Adipose tissue (tissue), 3 donors: ENCODE measurements around the gene TCF15. TPM values are rescaled to one million over a fixed set of nuclear protein-coding genes. Genes with fewer than 3 reads are reported as not detected.
"Not testable (repeated sequence)": the region's sequence is repeated elsewhere in the genome, so short reads cannot be mapped to it uniquely, and the experiment has no call there.

Experiments
- H3K27ac ChIP-seq: one replicate; pipeline ENCODE4 v1.5.1; 2013; ENCODE audit warnings: low read depth, low read length
- WGBS, 3 donors: extraction: QIAGEN DNeasy Blood & Tissue Kit; methylation state at CpG; one replicate each; pipeline ENCODE4 v1.1.7; 2013; 5-methylcytosine and 5-hydroxymethylcytosine counted together
- polyA plus RNA-seq, 3 donors: library from polyadenylated mRNA; stranded (reverse); fragments of 200-250 nt; gene quantifications; one replicate each; pipeline ENCODE4 v1.2.3, GENCODE V29; 2013
- donor health status: healthy with polysubstance abuse.
- donor health status: Bipolar disorder and iron deficiency.
- donor health status: healthy.

Gene TCF15
- polyA plus RNA-seq, 3 donors = 0.35 to 8.2 (median 4.5) TPM

DNA sequence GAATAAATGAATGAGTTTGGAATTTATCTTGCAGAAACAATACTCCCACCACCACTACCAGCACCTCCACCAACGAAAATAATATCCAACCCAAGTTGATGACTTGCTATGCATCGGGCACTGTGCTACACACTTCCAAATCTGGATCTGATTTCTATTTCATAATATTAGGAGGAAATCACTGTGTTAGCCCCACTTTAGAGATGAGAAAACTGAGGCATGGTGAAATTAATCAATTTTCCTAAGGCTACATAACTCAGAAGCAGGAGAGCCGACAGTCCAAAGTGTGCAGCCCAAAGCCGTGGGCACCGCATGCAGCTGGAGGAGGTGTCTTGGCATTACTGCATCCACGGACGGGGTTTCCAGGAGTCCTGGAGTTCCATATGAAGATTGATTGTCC lies 17.6 kb downstream of the TCF15 start:
- H3K27ac ChIP-seq = no peak overlapping the region
- 86 to 88% (median 87%) methylated on average over 7 of the region's 7 CpGs for WGBS, 3 donors

DNA sequence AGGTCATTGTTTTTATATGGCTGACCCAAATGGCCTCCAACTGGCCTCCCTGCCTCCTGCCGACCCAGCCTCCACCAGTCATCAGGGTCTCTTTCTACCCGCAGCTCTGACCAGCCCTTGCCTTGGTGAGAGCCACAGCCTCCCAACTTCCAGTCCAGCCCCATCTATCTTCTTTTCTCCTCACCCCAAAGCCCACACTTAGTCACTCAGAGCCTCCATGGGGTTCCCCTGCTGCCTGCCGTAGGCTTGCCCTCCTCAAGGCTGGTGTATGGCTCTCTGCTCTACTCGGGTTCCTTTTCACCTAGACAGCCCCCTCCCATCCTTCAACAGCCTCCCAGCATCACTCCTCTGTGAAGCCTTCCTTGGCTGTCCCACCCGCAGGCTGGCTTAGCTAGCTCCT lies 18.2 kb downstream of the TCF15 start:
- H3K27ac ChIP-seq = no peak overlapping the region
- WGBS, 3 donors = 74 to 85% (median 84%) methylated on average over 5 of the region's 5 CpGs

DNA sequence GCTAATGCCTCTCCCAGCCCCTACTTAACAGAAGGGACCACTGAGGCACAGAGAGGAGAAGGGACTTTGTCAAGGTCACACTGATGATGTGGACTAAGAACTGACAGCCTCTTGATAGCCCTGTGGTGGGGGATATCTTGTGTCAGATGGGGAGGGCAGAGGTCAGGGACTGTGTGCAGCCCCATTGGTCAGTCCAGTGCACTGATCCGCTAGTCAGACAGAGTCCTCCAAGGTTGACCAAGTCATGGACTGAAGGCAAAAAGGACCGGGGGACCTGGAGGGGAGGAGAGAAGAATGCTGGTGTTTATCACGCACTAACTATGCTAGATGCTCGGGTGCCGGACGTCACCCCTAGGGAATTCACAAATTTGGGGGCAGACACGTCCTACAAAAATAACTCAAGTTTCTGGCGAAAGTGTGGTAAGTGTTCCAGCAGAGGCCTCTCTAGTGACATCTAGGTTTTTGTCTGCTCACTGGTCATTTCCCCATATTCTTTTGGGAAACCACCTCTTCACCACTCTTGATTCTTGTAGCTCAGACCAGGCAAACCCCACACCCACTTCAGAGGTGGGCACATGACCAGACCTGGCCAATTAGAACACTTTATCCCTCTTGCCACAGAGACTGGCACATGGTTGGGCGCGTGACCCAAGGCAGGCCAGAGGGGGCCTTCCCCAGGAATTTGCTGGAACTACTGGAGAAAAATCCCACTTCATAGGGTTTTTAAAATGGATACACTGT lies 21.0 kb downstream of the TCF15 start:
- 73 to 84% (median 75%) methylated on average over 10 of the region's 10 CpGs for WGBS, 3 donors
- H3K27ac ChIP-seq = no peak overlapping the region

DNA sequence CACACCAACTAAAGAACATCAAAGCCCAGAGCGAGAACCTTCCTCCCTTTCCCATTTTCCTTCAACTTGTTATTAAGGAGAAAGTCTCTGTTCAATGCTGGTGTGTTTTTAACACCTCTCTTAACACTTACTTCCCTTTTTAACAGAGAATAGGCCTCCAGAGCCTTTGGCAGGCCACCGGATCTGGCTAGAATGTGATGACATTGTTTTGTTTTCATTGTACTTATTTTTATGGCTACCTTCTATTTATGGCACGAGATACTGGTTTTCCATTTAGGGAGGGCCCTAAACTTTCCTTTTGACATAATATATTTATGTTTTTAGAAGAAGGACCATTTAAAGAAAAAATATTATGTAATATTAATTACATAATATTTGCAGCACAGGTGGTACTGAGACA lies 21.6 kb downstream of the TCF15 start:
- H3K27ac ChIP-seq = no peak overlapping the region

GRCh38 chr20:584971-585301 lies 25.2 kb downstream of the TCF15 start:
- no peak overlapping the region for H3K27ac ChIP-seq
- 51 to 72% (median 69%) methylated on average over 7 of the region's 7 CpGs for WGBS, 3 donors

More for the DNA sequence above, 21.6 kb downstream of the TCF15 start:
- 37 to 51% (median 40%) methylated on average over 3 of the region's 3 CpGs for WGBS, 3 donors

DNA sequence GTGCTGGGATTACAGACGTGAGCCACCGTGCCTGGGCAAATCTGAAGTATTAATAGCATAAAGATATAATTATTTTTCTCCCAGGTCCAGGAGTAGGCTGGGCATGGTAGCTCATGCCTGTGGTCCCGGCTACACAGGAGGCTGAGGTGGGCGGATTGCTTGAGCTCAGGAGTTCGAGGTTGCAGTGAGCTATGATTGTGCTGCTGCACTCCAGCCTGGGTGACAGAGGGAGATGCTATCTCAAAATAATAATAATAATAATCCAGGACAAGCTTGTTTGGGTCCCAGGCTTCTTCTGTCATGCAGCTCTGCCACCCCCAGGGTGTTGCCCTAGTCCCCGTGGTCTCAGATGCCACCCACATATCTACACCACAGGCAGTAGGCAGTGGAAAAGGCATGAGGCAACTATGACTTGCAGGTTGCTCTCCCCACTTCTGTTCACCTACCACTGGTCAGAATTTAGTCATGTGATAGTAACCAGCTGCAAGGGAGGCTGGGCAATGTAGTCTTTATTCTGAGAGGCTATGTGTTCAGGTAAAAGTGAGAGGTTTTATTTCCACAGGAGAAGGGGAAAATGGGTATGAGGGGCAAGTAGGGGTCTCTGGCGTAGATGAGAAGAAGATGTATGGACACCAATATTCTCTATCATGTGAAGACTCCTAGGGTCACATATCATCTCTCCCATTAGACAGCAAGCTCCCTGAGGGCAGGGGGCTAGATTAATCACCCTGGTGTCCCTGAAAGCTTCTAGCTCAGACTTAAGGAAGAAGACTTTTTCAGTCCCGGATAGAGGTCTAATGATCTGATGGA lies 25.7 kb downstream of the TCF15 start:
- WGBS, 3 donors = 66 to 79% (median 68%) methylated on average over 8 of the region's 8 CpGs
- no peak overlapping the region for H3K27ac ChIP-seq

- H3K27ac ChIP-seq = no peak overlapping the region
- 64 to 68% (median 66%) methylated on average over 5 of the region's 5 CpGs for WGBS, 3 donors
These were observed 27.9 kb downstream of the TCF15 start for GRCh38 chr20:582204-582603.

GRCh38 chr20:578940-579690 lies 31.0 kb downstream of the TCF15 start:
- 72 to 87% (median 84%) methylated on average over 6 to 7 of the region's 8 CpGs for WGBS, 3 donors
- H3K27ac ChIP-seq = not testable (repeated sequence)

DNA sequence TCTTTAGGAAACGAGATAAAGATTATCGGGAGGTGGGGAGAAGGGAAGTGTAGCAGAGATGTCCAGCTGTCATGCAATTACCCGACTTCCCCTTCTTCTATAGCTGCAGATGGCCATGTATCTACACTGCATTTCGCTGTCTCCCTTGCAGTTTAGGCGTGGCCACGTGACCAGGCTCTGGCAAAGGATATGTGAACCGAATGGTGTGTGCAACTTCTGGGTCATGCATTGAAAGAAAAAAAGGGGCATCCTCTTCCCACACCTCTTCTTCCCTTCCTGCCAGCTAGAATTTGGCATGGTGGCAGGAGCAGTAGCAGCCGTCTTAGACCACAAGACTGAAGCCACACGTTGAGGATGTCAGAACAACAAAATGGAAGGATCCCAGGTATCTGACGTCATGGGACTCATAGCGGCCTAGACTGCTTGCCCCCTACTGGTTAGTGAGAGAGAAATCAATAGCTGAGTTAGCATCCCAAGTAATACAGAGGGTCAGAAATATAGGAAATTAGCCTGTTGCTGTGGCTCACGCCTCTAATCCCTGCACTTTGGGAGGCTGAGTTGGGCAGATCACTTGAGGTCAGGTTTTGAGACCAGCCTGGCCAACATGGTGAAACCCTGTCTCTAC lies 32.8 kb downstream of the TCF15 start:
- H3K27ac ChIP-seq = no peak overlapping the region
- WGBS, 3 donors = 48 to 58% (median 53%) methylated on average over 12 of the region's 12 CpGs

DNA sequence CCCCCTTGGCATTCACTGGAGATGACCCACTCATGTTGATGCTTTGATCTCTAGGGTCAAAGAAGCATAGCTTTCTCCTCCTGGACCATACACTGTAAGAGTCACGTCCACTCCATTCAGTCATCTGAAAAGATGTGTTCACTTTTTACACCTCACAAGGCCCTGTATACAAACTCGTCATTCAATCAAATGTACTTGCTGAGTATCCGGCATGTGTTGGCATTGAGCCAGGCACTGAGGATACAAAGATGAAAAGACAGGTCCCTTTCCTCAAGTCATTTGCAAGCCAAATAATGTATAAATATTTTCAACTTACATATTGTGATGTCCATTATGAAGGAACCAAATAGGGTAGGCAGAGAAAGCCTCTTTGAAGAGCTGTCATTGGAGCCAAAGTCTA lies 34.0 kb downstream of the TCF15 start:
- no peak overlapping the region for H3K27ac ChIP-seq
- WGBS, 3 donors = 60 to 68% (median 61%) methylated on average over 3 of the region's 3 CpGs

- 77 to 94% (median 91%) methylated on average over 3 of the region's 3 CpGs for WGBS, 3 donors
- no peak overlapping the region for H3K27ac ChIP-seq
These were observed 34.9 kb downstream of the TCF15 start for GRCh38 chr20:575230-575629.

DNA sequence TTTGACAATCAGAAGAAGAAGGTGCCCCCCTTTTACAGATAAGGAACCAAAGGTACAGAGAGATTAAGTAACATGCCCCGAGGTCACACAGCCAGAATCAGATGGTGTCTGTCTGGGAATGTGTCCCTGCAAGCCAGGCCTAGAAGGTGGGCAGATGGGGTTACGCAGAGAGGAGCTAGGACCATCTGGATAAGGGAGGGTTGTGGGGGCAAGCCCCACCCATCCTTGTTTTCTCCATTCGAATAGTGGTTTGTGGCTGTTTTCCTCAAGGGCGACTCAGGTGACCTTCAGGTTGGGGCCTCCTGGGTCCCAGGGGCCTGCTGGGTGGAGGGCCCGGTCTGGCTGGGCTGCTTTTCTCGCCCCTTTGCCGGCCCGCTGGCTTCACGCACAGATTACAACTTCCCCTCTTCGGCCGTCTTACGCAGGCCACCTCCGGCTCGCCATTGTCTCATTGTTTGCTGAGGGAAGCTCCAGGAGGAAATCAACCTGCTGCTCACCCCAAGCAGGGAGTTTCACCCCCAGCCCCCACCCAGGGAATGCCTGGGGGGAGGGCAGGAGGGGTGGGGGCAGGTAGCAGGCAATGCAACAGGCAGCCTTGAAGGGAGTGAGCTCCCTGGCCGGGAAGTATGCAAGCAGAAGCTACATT lies 35.7 kb downstream of the TCF15 start:
- H3K27ac ChIP-seq = no peak overlapping the region
- 33 to 59% (median 57%) methylated on average over 15 of the region's 15 CpGs for WGBS, 3 donors

DNA sequence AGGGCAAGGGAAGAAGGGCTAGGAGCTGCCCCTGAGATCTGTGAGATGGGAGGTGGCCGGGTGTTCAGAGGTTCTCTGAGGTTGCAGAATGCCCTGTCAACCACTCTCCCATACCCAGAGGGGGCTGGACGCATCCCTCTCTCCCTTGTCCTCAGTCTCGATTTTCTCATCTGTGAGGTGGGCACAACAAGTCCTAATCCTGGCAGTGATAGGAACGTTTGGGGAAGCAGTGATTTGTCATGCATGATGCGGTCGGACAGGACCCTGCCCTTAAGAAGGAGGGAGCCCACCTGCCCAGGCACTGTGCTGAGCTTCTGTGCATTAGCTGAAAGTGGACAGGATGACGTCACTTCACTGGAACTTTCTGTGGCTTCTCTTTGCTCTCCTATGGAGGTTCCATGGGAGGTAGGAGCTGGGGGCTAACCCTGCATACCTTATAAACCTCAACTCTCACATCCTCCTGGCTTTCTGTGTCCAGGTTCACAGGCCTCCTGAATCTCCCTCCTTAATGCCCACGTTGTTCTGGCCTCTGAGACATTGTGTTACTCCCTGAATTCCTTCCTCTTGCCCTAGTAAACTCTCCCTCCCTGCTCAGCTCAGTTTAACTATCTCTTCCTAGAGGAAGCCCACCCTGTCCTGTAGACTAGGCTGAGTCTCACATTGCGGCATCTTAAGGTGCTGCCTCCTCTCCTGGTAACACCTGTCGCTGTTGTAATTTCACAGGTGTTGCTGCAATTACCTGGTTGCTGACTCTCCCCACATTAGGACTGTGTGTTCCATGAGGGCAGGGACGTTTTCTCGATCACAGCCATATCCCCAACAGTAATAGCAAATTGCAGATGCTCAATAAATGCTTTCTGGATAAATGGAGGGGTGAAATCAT lies 36.5 kb downstream of the TCF15 start:
- no peak overlapping the region for H3K27ac ChIP-seq
- 53 to 72% (median 69%) methylated on average over 12 of the region's 12 CpGs for WGBS, 3 donors

- 34 to 58% (median 57%) methylated on average over 5 to 7 of the region's 7 CpGs for WGBS, 3 donors
- no peak overlapping the region for H3K27ac ChIP-seq
These were observed 37.4 kb downstream of the TCF15 start for GRCh38 chr20:572727-573126.

DNA sequence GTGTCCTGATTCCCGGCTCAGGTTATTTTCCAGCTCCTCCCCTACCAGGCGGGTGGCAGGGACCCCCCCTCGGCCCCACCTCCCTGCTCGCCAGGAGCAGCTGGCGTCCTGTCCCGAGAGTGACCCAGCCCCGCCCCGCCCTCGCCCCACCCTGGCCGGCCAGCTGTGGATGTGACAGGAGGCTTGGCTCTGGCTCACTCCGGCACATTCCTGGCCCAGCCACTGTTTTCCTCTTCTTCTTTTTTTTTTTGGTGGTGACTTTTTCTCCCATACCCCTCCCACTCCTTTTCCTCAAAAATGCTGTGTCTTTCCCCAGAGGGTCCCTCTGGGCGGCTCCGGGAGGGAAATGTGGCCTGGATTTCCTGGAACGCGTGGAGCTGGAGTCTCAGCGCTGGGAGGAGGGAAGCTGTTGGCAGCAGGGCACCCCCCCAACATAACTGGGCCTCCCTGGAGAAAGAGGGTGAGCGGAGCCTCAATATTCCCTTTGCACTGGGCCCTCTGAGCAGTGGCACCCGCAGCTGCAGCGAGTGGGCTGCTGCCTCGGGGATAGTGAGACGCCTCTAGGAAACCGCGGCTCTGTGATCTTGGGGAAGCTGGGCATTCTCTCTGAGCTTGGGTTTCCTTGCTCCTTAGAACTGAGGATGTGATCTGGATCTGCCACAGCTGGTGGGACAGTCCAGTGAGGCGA lies 38.2 kb downstream of the TCF15 start:
- no peak overlapping the region for H3K27ac ChIP-seq
- WGBS, 3 donors = 9 to 28% (median 15%) methylated on average over 24 of the region's 24 CpGs

DNA sequence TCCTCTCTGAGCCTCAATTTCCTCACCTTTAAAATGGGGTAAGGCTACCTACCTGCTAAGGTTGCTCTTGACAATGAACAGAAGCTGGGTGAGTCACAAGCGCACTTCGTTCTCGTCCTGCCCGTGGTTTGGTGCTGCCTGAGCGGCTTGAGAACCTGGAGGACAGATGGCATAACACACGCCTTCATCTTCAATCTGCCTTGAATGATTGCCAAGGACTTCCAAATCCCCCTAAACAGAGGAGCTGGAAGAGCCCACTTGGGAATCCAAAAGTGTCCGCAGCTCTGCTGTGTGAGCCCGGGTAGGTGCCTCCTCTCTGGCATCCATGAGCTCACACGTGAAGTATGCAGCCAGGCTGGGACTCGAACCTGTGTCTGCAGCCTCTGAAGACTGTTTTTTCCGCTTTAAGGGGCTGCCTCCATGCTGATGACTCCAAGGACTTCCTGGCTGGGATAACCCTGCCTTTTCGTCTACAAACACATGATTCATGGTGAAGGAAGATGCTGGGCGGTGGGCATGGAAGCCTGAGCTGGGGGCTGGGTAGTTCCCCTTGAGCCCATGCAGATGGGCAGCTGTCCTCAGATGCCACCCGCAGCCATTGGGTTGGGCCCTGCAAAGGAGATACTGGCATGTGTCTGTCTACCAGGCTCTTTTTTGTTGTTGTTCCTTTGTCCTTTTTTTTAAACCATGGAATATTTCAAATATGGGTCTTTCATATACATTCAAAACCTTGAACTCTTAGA lies 41.3 kb downstream of the TCF15 start:
- H3K27ac ChIP-seq = no peak overlapping the region
- 60 to 70% (median 64%) methylated on average over 14 of the region's 14 CpGs for WGBS, 3 donors
